ENCODE results near the gene ARHGAP8. TPM values are rescaled to one million over a fixed set of nuclear protein-coding genes. Genes with fewer than 3 reads are reported as not detected.

ARHGAP8 gene
- total RNA-seq, 2 experiments from 2014 or later: 1.1 TPM

- ATAC-seq (no peak), DNase-seq (no peak)
- CTCF ChIA-PET: interaction anchor here (0.9 to 2.1 kb wide), 3 partner anchors 22 to 28 kb away, joined by 3 to 9 read pairs (median 3); no protein-coding TSS in a partner anchor
- no peak overlapping the region for H3K27ac Mint-ChIP-seq
- no peaks in the 10 kb centered on the region for H3K9me3 Mint-ChIP-seq (ENCODE audit: low read depth)
- peaks cover 33% of the 10 kb centered on the region for H3K4me1 Mint-ChIP-seq
- H3K27me3 Mint-ChIP-seq: no peaks in the 10 kb centered on the region
- H3K36me3 Mint-ChIP-seq: peaks cover 1% of the 10 kb centered on the region
- no peak overlapping the region for H3K4me3 Mint-ChIP-seq
These were observed 39.4 kb upstream of the ARHGAP8 start for GRCh38 chr22:44712962-44713361.

- no peak for ATAC-seq
- no peak overlapping the region for H3K27ac Mint-ChIP-seq
- H3K4me3 Mint-ChIP-seq: no peak overlapping the region
- CTCF ChIA-PET: no interaction called here
- no peaks in the 10 kb centered on the region for H3K9me3 Mint-ChIP-seq (ENCODE audit: low read depth)
- no peaks in the 10 kb centered on the region for H3K36me3 Mint-ChIP-seq
- no peak for DNase-seq
- H3K4me1 Mint-ChIP-seq: peaks cover 29% of the 10 kb centered on the region
- H3K27me3 Mint-ChIP-seq: no peaks in the 10 kb centered on the region
These were observed 37.5 kb upstream of the ARHGAP8 start for GRCh38 chr22:44714703-44715350.

- H3K4me3 Mint-ChIP-seq: no peak overlapping the region
- peak overlapping the region; percentile 34 for H3K27ac Mint-ChIP-seq
- H3K4me1 Mint-ChIP-seq: peaks cover 12% of the 10 kb centered on the region
- H3K9me3 Mint-ChIP-seq (ENCODE audit: low read depth): no peaks in the 10 kb centered on the region
- DNase-seq (no peak), ATAC-seq (peak; percentile 39)
- CTCF ChIA-PET: interaction anchor here (0.9 to 1.7 kb wide), 3 partner anchors 9 to 24 kb away, joined by 3 to 5 read pairs (median 4); no protein-coding TSS in a partner anchor
- H3K36me3 Mint-ChIP-seq: no peaks in the 10 kb centered on the region
- H3K27me3 Mint-ChIP-seq: no peaks in the 10 kb centered on the region
These were observed 34.0 kb upstream of the ARHGAP8 start for GRCh38 chr22:44718418-44718817.

GRCh38 chr22:44719586-44720368 is 32.6 kb upstream of the ARHGAP8 start:
- Mint-ChIP-seq H3K4me1 (peaks cover 12% of the 10 kb centered on the region), H3K27me3 (no peaks in the 10 kb centered on the region), H3K27ac (no peak overlapping the region), H3K36me3 (no peaks in the 10 kb centered on the region), H3K9me3 (ENCODE audit: low read depth) (no peaks in the 10 kb centered on the region), H3K4me3 (no peak overlapping the region)
- DNase-seq (no peak), ATAC-seq (no peak)
- CTCF ChIA-PET: interaction anchor here (1.7 to 1.9 kb wide), 2 partner anchors 25 to 35 kb away, joined by 4 read pairs; no protein-coding TSS in a partner anchor

- Mint-ChIP-seq H3K9me3 (ENCODE audit: low read depth) (no peaks in the 10 kb centered on the region), H3K4me1 (peaks cover 12% of the 10 kb centered on the region), H3K27ac (no peak overlapping the region), H3K36me3 (no peaks in the 10 kb centered on the region), H3K27me3 (no peaks in the 10 kb centered on the region), H3K4me3 (no peak overlapping the region)
- ATAC-seq (no peak), DNase-seq (no peak)
- CTCF ChIA-PET: interaction anchor here (1.9 kb wide), 1 partner anchor 36 kb away, joined by 4 read pairs; no protein-coding TSS in a partner anchor
These were observed 31.2 kb upstream of the ARHGAP8 start for GRCh38 chr22:44721213-44721612.

- Mint-ChIP-seq H3K27me3 (no peaks in the 10 kb centered on the region), H3K4me1 (peaks cover 12% of the 10 kb centered on the region), H3K36me3 (no peaks in the 10 kb centered on the region), H3K27ac (no peak overlapping the region), H3K4me3 (no peak overlapping the region), H3K9me3 (ENCODE audit: low read depth) (no peaks in the 10 kb centered on the region)
- CTCF ChIA-PET: interaction anchor here (0.8 to 2.1 kb wide), 3 partner anchors 12 to 14 kb away, joined by 3 to 5 read pairs (median 3); no protein-coding TSS in a partner anchor
- ATAC-seq: no peak
- DNase-seq: no peak
These were observed 29.8 kb upstream of the ARHGAP8 start for GRCh38 chr22:44722611-44723010.

GRCh38 chr22:44723801-44724200 is 28.6 kb upstream of the ARHGAP8 start:
- CTCF ChIA-PET: interaction anchor here (1.2 to 2.1 kb wide), 2 partner anchors 12 to 39 kb away, joined by 3 to 5 read pairs; no protein-coding TSS in a partner anchor
- no peaks in the 10 kb centered on the region for H3K27me3 Mint-ChIP-seq
- ATAC-seq: no peak
- peaks cover 11% of the 10 kb centered on the region for H3K4me1 Mint-ChIP-seq
- no peak overlapping the region for H3K27ac Mint-ChIP-seq
- no peak overlapping the region for H3K4me3 Mint-ChIP-seq
- no peaks in the 10 kb centered on the region for H3K36me3 Mint-ChIP-seq
- no peak for DNase-seq
- no peaks in the 10 kb centered on the region for H3K9me3 Mint-ChIP-seq (ENCODE audit: low read depth)

GRCh38 chr22:44724416-44724815 is 28.0 kb upstream of the ARHGAP8 start:
- CTCF ChIA-PET: interaction anchor here (3.4 kb wide), 1 partner anchor 12 kb away, joined by 14 read pairs; no protein-coding TSS in a partner anchor
- H3K9me3 Mint-ChIP-seq (ENCODE audit: low read depth): no peaks in the 10 kb centered on the region
- H3K4me1 Mint-ChIP-seq: peaks cover 12% of the 10 kb centered on the region
- no peak for DNase-seq
- no peak overlapping the region for H3K4me3 Mint-ChIP-seq
- ATAC-seq: no peak
- no peaks in the 10 kb centered on the region for H3K36me3 Mint-ChIP-seq
- no peaks in the 10 kb centered on the region for H3K27me3 Mint-ChIP-seq
- no peak overlapping the region for H3K27ac Mint-ChIP-seq

GRCh38 chr22:44724859-44725258 is 27.5 kb upstream of the ARHGAP8 start:
- CTCF ChIA-PET: interaction anchor here (3.4 kb wide), 1 partner anchor 11 kb away, joined by 14 read pairs; no protein-coding TSS in a partner anchor
- Mint-ChIP-seq H3K27me3 (no peaks in the 10 kb centered on the region), H3K9me3 (ENCODE audit: low read depth) (no peaks in the 10 kb centered on the region), H3K4me3 (no peak overlapping the region), H3K27ac (no peak overlapping the region), H3K36me3 (no peaks in the 10 kb centered on the region), H3K4me1 (peaks cover 11% of the 10 kb centered on the region)
- ATAC-seq: no peak
- DNase-seq: no peak

GRCh38 chr22:44726439-44726838 is 25.9 kb upstream of the ARHGAP8 start:
- H3K36me3 Mint-ChIP-seq: peaks cover 2% of the 10 kb centered on the region
- ATAC-seq (no peak), DNase-seq (no peak)
- no peaks in the 10 kb centered on the region for H3K9me3 Mint-ChIP-seq (ENCODE audit: low read depth)
- H3K27ac Mint-ChIP-seq: no peak overlapping the region
- peaks cover 11% of the 10 kb centered on the region for H3K4me1 Mint-ChIP-seq
- CTCF ChIA-PET: interaction anchor here (3.4 kb wide), 1 partner anchor 9 kb away, joined by 14 read pairs; no protein-coding TSS in a partner anchor
- H3K4me3 Mint-ChIP-seq: no peak overlapping the region
- H3K27me3 Mint-ChIP-seq: no peaks in the 10 kb centered on the region

- peaks cover 3% of the 10 kb centered on the region for H3K36me3 Mint-ChIP-seq
- H3K27ac Mint-ChIP-seq: no peak overlapping the region
- no peaks in the 10 kb centered on the region for H3K9me3 Mint-ChIP-seq (ENCODE audit: low read depth)
- CTCF ChIA-PET: interaction anchor here (1.6 to 3.4 kb wide), 2 partner anchors 9 to 43 kb away, joined by 7 to 14 read pairs; no protein-coding TSS in a partner anchor
- no peaks in the 10 kb centered on the region for H3K27me3 Mint-ChIP-seq
- peaks cover 11% of the 10 kb centered on the region for H3K4me1 Mint-ChIP-seq
- no peak for DNase-seq
- no peak overlapping the region for H3K4me3 Mint-ChIP-seq
- no peak for ATAC-seq
These were observed 25.2 kb upstream of the ARHGAP8 start for GRCh38 chr22:44727148-44727547.

GRCh38 chr22:44727709-44728108 is 24.7 kb upstream of the ARHGAP8 start:
- Mint-ChIP-seq H3K27me3 (no peaks in the 10 kb centered on the region), H3K36me3 (peaks cover 6% of the 10 kb centered on the region), H3K4me1 (peaks cover 11% of the 10 kb centered on the region), H3K9me3 (ENCODE audit: low read depth) (peaks cover 2% of the 10 kb centered on the region), H3K27ac (no peak overlapping the region), H3K4me3 (no peak overlapping the region)
- CTCF ChIA-PET: interaction anchor here (1.6 kb wide), 1 partner anchor 43 kb away, joined by 7 read pairs; no protein-coding TSS in a partner anchor
- DNase-seq (no peak), ATAC-seq (no peak)

GRCh38 chr22:44728761-44729324 is 23.5 kb upstream of the ARHGAP8 start:
- Mint-ChIP-seq H3K27ac (no peak overlapping the region), H3K27me3 (no peaks in the 10 kb centered on the region), H3K36me3 (peaks cover 7% of the 10 kb centered on the region), H3K4me3 (no peak overlapping the region), H3K4me1 (peaks cover 11% of the 10 kb centered on the region), H3K9me3 (ENCODE audit: low read depth) (peaks cover 4% of the 10 kb centered on the region)
- ATAC-seq (no peak), DNase-seq (no peak)
- CTCF ChIA-PET: interaction anchor here (1.3 to 10.1 kb wide), 3 partner anchors 30 to 44 kb away, joined by 3 to 91 read pairs (median 7); no protein-coding TSS in a partner anchor
